SK-N-SH (cell line): ENCODE data around the gene RNASE8. TPM values are rescaled to one million over a fixed set of nuclear protein-coding genes. Genes with fewer than 3 reads are reported as not detected.

ENCODE experiments used
- CTCF ChIA-PET: fragments of 300-600, 350-600 bp; formaldehyde crosslinking; extraction: SDS; loops from one replicate; lab custom pipeline; 2021; lab: Yijun Ruan, JAX
- POLR2A ChIA-PET: fragments of 350-600 bp; sonication (Branson Sonifier 250); formaldehyde crosslinking; extraction: SDS; loops from one replicate; lab custom pipeline; 2020; ENCODE audit warnings: antibody characterized with exemption, inconsistent platforms; lab: Yijun Ruan, JAX
- DNase-seq: peaks from one replicate; pipeline ENCODE4 v3.0.0; 2012
- H2AFZ ChIP-seq: fragments of 200-600 bp; sonication (generic); 2 replicates; pipeline ENCODE4 v1.8.1; 2016; ENCODE audit warnings: antibody characterized with exemption, mild to moderate bottlenecking, low read depth
- H3F3A ChIP-seq: fragments of 200-600 bp; sonication (generic); replicated peaks from 2 replicates; pipeline ENCODE3; 2016; ENCODE audit warnings: antibody characterized with exemption, mild to moderate bottlenecking; ENCODE audit not compliant: insufficient read depth
- H3K27ac ChIP-seq, 2 experiments: fragments of 200-500 bp in 1 of 2; fragments of 200-600 bp in 1 of 2; sonication (Bioruptor generic) in 1 of 2; sonication (generic), shearing (Covaris generic) in 1 of 2; 2 replicates each; pipeline versions ENCODE4 v1.5.1 to v1.6.1; 2014 to 2016; ENCODE audit warnings: low read depth in 2 of 2, inconsistent platforms in 1 of 2, low read length in 1 of 2, mild to moderate bottlenecking in 1 of 2, mixed read lengths in 1 of 2
- H3K27me3 ChIP-seq: fragments of 200-600 bp; sonication (generic), shearing (Covaris generic); 2 replicates; pipeline ENCODE4 v1.6.1; 2016; ENCODE audit warnings: mixed run types; ENCODE audit not compliant: insufficient read depth
- H3K36me3 ChIP-seq, 2 experiments: fragments of 200-500 bp in 1 of 2; fragments of 200-600 bp in 1 of 2; sonication (Bioruptor generic) in 1 of 2; sonication (generic) in 1 of 2; replicated peaks in 1 of 2; 2 replicates each; pipeline versions ENCODE3 to v1.5.1; 2014 to 2016; ENCODE audit warnings: low read length in 1 of 2, mild to moderate bottlenecking in 1 of 2; ENCODE audit not compliant: insufficient read depth in 2 of 2, control insufficient read depth in 1 of 2
- H3K4me1 ChIP-seq, 2 experiments: fragments of 200-500 bp in 1 of 2; fragments of 200-600 bp in 1 of 2; sonication (Bioruptor generic) in 1 of 2; sonication (generic), shearing (Covaris generic) in 1 of 2; 2 replicates each; pipeline versions ENCODE4 v1.5.1 to v1.6.1; 2014 to 2016; ENCODE audit warnings: low read depth in 1 of 2, low read length in 1 of 2, mixed run types in 1 of 2; ENCODE audit not compliant: insufficient read depth in 2 of 2, control insufficient read depth in 1 of 2
- H3K4me2 ChIP-seq: fragments of 200-600 bp; sonication (generic), shearing (Covaris generic); 2 replicates; pipeline ENCODE4 v1.6.1; 2017; ENCODE audit warnings: mixed run types
- H3K4me3 ChIP-seq, 2 experiments: fragments of 200-500 bp in 1 of 2; fragments of 200-600 bp in 1 of 2; sonication (Bioruptor generic) in 1 of 2; sonication (generic), shearing (Covaris generic) in 1 of 2; 2 replicates each; pipeline versions ENCODE4 v1.5.1 to v1.8.1; 2014 to 2016; ENCODE audit warnings: low read depth in 2 of 2, inconsistent platforms in 1 of 2, low read length in 1 of 2, mild to moderate bottlenecking in 1 of 2, mixed read lengths in 1 of 2, moderate library complexity in 1 of 2
- H3K79me2 ChIP-seq: fragments of 200-600 bp; sonication (generic); 2 replicates; pipeline ENCODE4 v1.8.1; 2017; ENCODE audit warnings: mild to moderate bottlenecking; ENCODE audit not compliant: insufficient read depth
- H3K9ac ChIP-seq: fragments of 200-600 bp; sonication (generic); 2 replicates; pipeline ENCODE4 v1.6.1; 2017; ENCODE audit warnings: mixed run types
- H3K9me2 ChIP-seq: fragments of 200-600 bp; sonication (generic); 2 replicates; pipeline ENCODE4 v1.6.1; 2017; ENCODE audit warnings: mixed run types
- H3K9me3 ChIP-seq: fragments of 200-600 bp; sonication (generic); 2 replicates; pipeline ENCODE4 v1.6.1; 2017; ENCODE audit warnings: mixed run types, mild to moderate bottlenecking, moderate library complexity
- H4K20me1 ChIP-seq: fragments of 200-600 bp; sonication (generic); 2 replicates; pipeline ENCODE4 v1.6.1; 2017; ENCODE audit warnings: mild to moderate bottlenecking, mixed run types; ENCODE audit not compliant: insufficient read depth
- ELF1 ChIP-seq: IDR thresholded peaks from 2 replicates; pipeline ENCODE4 v1.4.0; 2012
- EP300 ChIP-seq, 2 experiments: IDR thresholded peaks; 2 replicates each; pipeline versions ENCODE4 v1.4.0 to v1.6.1; 2012; ENCODE audit warnings: borderline replicate concordance in 1 of 2, low read depth in 1 of 2, low read length in 1 of 2
- FOXJ3 ChIP-seq: sonication (generic); formaldehyde crosslinking; IDR thresholded peaks from 2 replicates; pipeline ENCODE4 v1.5.1; 2020; ENCODE audit warnings: mild to moderate bottlenecking, missing genetic modification reagents
- MXI1 ChIP-seq: IDR thresholded peaks from 2 replicates; pipeline ENCODE4 v1.6.1; 2012; ENCODE audit warnings: mild to moderate bottlenecking, low read depth, low read length, improper control_type of control experiment
- NFIC ChIP-seq: IDR thresholded peaks from 2 replicates; pipeline ENCODE4 v1.4.0; 2012; ENCODE audit warnings: borderline replicate concordance
- NRF1 ChIP-seq: IDR thresholded peaks from 2 replicates; pipeline ENCODE4 v1.6.1; 2012; ENCODE audit warnings: low read depth, mild to moderate bottlenecking, low read length
- REST ChIP-seq: IDR thresholded peaks from 2 replicates; pipeline ENCODE4 v1.6.1; 2012; ENCODE audit warnings: mild to moderate bottlenecking, low read depth, low read length, moderate library complexity
- RFX5 ChIP-seq: IDR thresholded peaks from 2 replicates; pipeline ENCODE4 v1.6.1; 2012; ENCODE audit warnings: mild to moderate bottlenecking, improper control_type of control experiment, low read length
- SMC3 ChIP-seq: IDR thresholded peaks from 2 replicates; pipeline ENCODE4 v1.6.1; 2012; ENCODE audit warnings: low read depth, low read length, improper control_type of control experiment
- YY1 ChIP-seq: IDR thresholded peaks from 2 replicates; pipeline ENCODE4 v1.4.0; 2012; ENCODE audit warnings: low read depth, mild to moderate bottlenecking
- WGBS: methylation state at CpG from one replicate; pipeline ENCODE4 v1.1.6; 2017; ENCODE audit warnings: low lambda C conversion rate; 5-methylcytosine and 5-hydroxymethylcytosine counted together
- polyA plus RNA-seq, 3 experiments: library from polyadenylated mRNA; depleted of rRNA; stranded (reverse); fragments of >200 nt; gene quantifications; 2 replicates each; pipeline ENCODE4 v1.2.3, GENCODE V29; 2012

RNASE8 gene
- polyA plus RNA-seq, 1 of the 3 experiments (the other 2 are of a cell fraction): not detected

GRCh38 chr14:21072031-21072473 is 14.4 kb downstream of the RNASE8 start:
- WGBS: 48% methylated on average over 4 of the region's 4 CpGs
- POLR2A ChIA-PET: interaction anchor here (0.9 to 2.7 kb wide), 11 partner anchors 8 to 57 kb away, joined by 3 to 19 read pairs (median 11); partner anchors contain the start of genes TMEM253 and ZNF219

GRCh38 chr14:21072781-21073339 is 15.2 kb downstream of the RNASE8 start:
- H4K20me1 ChIP-seq: 0 out of 2 replicates have a peak, but pooled peaks cover 8% of the 10 kb centered on the region
- peaks cover 20% of the 10 kb centered on the region for H3F3A ChIP-seq
- DNase-seq: no peak
- no peaks in the 10 kb centered on the region for H3K9me3 ChIP-seq
- no peaks in the 10 kb centered on the region for H3K9me2 ChIP-seq
- no peak overlapping the region for H2AFZ ChIP-seq
- H3K79me2 ChIP-seq: peaks cover 57% of the 10 kb centered on the region
- CTCF ChIA-PET: interaction anchor here (0.6 to 13.2 kb wide), 6 partner anchors 10 to 57 kb away, joined by 3 to 296 read pairs (median 57); partner anchors contain the start of gene ZNF219
- peaks cover 43 to 52% of the 10 kb centered on the region in 2 experiments for H3K36me3 ChIP-seq
- TF ChIP-seq RFX5: no peak
- TF ChIP-seq FOXJ3 (CRISPR knock-in tag): no peak
- TF ChIP-seq YY1: no peak
- TF ChIP-seq MXI1: no peak
- TF ChIP-seq NRF1: no peak
- no peak for TF ChIP-seq SMC3
- H3K9ac ChIP-seq: peak overlapping the region; percentile 93; the same call in 1 of the 2 replicates
- H3K4me2 ChIP-seq: peak overlapping the region; percentile 95; the same call in 1 of the 2 replicates
- H3K4me3 ChIP-seq: no peak overlapping the region
- WGBS: 98% methylated on average over 7 of the region's 9 CpGs
- POLR2A ChIA-PET: interaction anchor here (2.7 kb wide), 1 partner anchor 24 kb away, joined by 19 read pairs; the partner anchor contains the start of gene ZNF219
- peaks cover 22 to 37% of the 10 kb centered on the region in 2 experiments for H3K4me1 ChIP-seq
- H3K27me3 ChIP-seq: no peaks in the 10 kb centered on the region
- H3K27ac ChIP-seq: peak overlapping the region in 1 of 2 experiments; percentile 98; a peak in 3 of 4 replicates

More at GRCh38 chr14:21072031-21072473, 14.4 kb downstream of the RNASE8 start:
- Histone ChIP-seq H3K9me3 (no peaks in the 10 kb centered on the region), H3K36me3 (peaks cover 35 to 45% of the 10 kb centered on the region in 2 experiments), H3K9ac (peak overlapping the region; percentile 93), H4K20me1 (0 out of 2 replicates have a peak, but pooled peaks cover 8% of the 10 kb centered on the region), H3F3A (peaks cover 27% of the 10 kb centered on the region), H3K4me1 (peaks cover 22 to 37% of the 10 kb centered on the region in 2 experiments), H3K27ac (peak overlapping the region; percentile 98 to 99), H3K4me3 (peak overlapping the region; percentile 81 to 89), H3K9me2 (no peaks in the 10 kb centered on the region), H2AFZ (no peak overlapping the region; the same call in 1 of the 2 replicates), H3K27me3 (no peaks in the 10 kb centered on the region), H3K4me2 (peak overlapping the region; percentile 95), H3K79me2 (peaks cover 57% of the 10 kb centered on the region)
- CTCF ChIA-PET: interaction anchor here (0.6 to 13.2 kb wide), 12 partner anchors 10 to 80 kb away, joined by 3 to 296 read pairs (median 6); partner anchors contain the start of gene ZNF219
- TF ChIP-seq EP300 (IDR thresholded peaks at IDR 0.05; ENCODE audit: borderline replicate concordance in 1 of 2, low read depth in 1 of 2, low read length in 1 of 2) (no peak), REST (no peak), ELF1 (no peak), NFIC (no peak), MXI1 (no peak)
- DNase-seq: peak; percentile 35
